A549 (cell line): Measurements from ENCODE around the gene CAPN13.

ENCODE experiments used
- BHLHE40 ChIP-seq: IDR thresholded peaks from 2 replicates; pipeline ENCODE4 v1.6.1; 2012; ENCODE audit warnings: low read depth, low read length, inconsistent platforms
- CBX2 ChIP-seq: fragments of 200-600 bp; sonication (generic); IDR thresholded peaks from 2 replicates; pipeline ENCODE4 v1.6.1; 2016; ENCODE audit warnings: low read depth, mild to moderate bottlenecking, borderline replicate concordance
- HOXB5 ChIP-seq: fragments of 250-450 bp; sonication (Bioruptor Pico); IDR thresholded peaks from 2 replicates; pipeline ENCODE4 v1.5.0; 2020; ENCODE audit warnings: mild to moderate bottlenecking, moderate library complexity
- POLR2A ChIP-seq: IDR thresholded peaks from 2 replicates; pipeline ENCODE4 v1.6.1; 2012; ENCODE audit warnings: mild to moderate bottlenecking, low read length
- POLR2AphosphoS2 ChIP-seq: conservative IDR thresholded peaks from 2 replicates; pipeline ENCODE4 v1.6.1; 2012; ENCODE audit warnings: low read length, improper control_type of control experiment, inconsistent platforms
- RCOR1 ChIP-seq: fragments of 150-350 bp; IDR thresholded peaks from 2 replicates; pipeline ENCODE4 v1.6.1; 2014; ENCODE audit warnings: antibody characterized with exemption, low read length, low read depth
- RFX5 ChIP-seq: fragments of 450-650 bp; IDR thresholded peaks from 2 replicates; pipeline ENCODE4 v1.7.1; 2014; ENCODE audit warnings: antibody characterized with exemption, mild to moderate bottlenecking, moderate library complexity
- ZFP36 ChIP-seq: fragments of 450-650 bp; IDR thresholded peaks from 2 replicates; pipeline ENCODE4 v1.6.1; 2014; ENCODE audit warnings: borderline replicate concordance; ENCODE audit not compliant: partially characterized antibody
- TF ChIP-seq, protein P1 (sequence below): fragments of >200 bp; sonication (Bioruptor Twin); formaldehyde crosslinking; IDR thresholded peaks from 3 replicates; pipeline ENCODE4 v1.5.1; 2016

DNA sequence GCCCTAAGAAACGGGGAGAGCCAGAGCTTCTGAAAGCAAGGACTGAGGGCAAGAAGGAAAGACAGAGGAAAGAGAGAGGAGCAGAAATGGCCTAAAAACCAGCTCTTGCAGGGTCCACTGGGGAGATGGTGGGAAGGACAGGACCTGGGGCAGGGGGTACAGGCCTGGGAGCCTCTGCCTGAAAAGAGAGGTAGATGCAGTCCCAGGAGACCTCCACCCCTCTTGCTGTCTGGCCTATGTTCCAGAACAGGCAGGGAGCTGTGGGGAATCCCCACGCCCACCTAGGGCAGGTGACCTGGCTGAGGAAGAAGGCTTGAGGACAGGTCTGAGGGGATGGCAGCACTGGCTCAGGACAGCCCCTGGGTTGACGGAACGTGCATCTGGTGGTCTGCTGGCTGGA lies 4.6 kb downstream of the CAPN13 start:
- TF ChIP-seq, protein P1, sequence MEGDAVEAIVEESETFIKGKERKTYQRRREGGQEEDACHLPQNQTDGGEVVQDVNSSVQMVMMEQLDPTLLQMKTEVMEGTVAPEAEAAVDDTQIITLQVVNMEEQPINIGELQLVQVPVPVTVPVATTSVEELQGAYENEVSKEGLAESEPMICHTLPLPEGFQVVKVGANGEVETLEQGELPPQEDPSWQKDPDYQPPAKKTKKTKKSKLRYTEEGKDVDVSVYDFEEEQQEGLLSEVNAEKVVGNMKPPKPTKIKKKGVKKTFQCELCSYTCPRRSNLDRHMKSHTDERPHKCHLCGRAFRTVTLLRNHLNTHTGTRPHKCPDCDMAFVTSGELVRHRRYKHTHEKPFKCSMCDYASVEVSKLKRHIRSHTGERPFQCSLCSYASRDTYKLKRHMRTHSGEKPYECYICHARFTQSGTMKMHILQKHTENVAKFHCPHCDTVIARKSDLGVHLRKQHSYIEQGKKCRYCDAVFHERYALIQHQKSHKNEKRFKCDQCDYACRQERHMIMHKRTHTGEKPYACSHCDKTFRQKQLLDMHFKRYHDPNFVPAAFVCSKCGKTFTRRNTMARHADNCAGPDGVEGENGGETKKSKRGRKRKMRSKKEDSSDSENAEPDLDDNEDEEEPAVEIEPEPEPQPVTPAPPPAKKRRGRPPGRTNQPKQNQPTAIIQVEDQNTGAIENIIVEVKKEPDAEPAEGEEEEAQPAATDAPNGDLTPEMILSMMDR, result no peak
- TF ChIP-seq RFX5 (no peak), ZFP36 (no peak), HOXB5 (CRISPR knock-in tag) (no peak), BHLHE40 (no peak), RCOR1 (no peak), POLR2A (no peak), POLR2AphosphoS2 (no peak), CBX2 (no peak)
